ENCODE results near the gene PSG4. TPM values are rescaled to one million over a fixed set of nuclear protein-coding genes. Genes with fewer than 3 reads are reported as not detected.
"Not testable (repeated sequence)": the region's sequence is repeated elsewhere in the genome, so short reads cannot be mapped to it uniquely, and the experiment has no call there.

PSG4 gene
- total and polyA plus RNA-seq, 3 experiments from 2014 or later: not detected

GRCh38 chr19:43192381-43193155 lies 12.9 kb downstream of the PSG4 start:
- H3K4me1 ChIP-seq (ENCODE audit: insufficient read depth, low read length); H3K36me3 ChIP-seq (ENCODE audit: insufficient read depth, low read length); H3K4me1 Mint-ChIP-seq; H3K4me3 ChIP-seq (ENCODE audit: low read length); H3K9me3 Mint-ChIP-seq; POLR2A ChIA-PET; H3K4me3 Mint-ChIP-seq; H3K27me3 ChIP-seq (ENCODE audit: insufficient read depth, low read length, poor library complexity, severe bottlenecking); H3K36me3 Mint-ChIP-seq; CTCF ChIA-PET; H3K9me3 ChIP-seq (ENCODE audit: low read length); H3K27ac Mint-ChIP-seq; H3K27ac ChIP-seq (ENCODE audit: low read depth, low read length); DNase-seq: not testable (repeated sequence)
- peaks cover 12 to 40% of the 10 kb centered on the region in 2 donors for H3K27me3 Mint-ChIP-seq

- DNase-seq; H3K9me3 Mint-ChIP-seq; H3K4me3 ChIP-seq (ENCODE audit: low read length); H3K36me3 Mint-ChIP-seq; H3K27ac ChIP-seq (ENCODE audit: low read depth, low read length); H3K27me3 ChIP-seq (ENCODE audit: insufficient read depth, low read length, poor library complexity, severe bottlenecking); H3K4me1 ChIP-seq (ENCODE audit: insufficient read depth, low read length); H3K27ac Mint-ChIP-seq; H3K4me1 Mint-ChIP-seq; H3K4me3 Mint-ChIP-seq; H3K9me3 ChIP-seq (ENCODE audit: low read length); H3K36me3 ChIP-seq (ENCODE audit: insufficient read depth, low read length); POLR2A ChIA-PET; CTCF ChIA-PET: not testable (repeated sequence)
- peaks cover 8 to 25% of the 10 kb centered on the region in 2 donors for H3K27me3 Mint-ChIP-seq
These were observed 17.3 kb downstream of the PSG4 start for GRCh38 chr19:43188092-43188491.

- H3K36me3 ChIP-seq (ENCODE audit: insufficient read depth, low read length); H3K4me1 Mint-ChIP-seq; H3K9me3 Mint-ChIP-seq; H3K4me3 Mint-ChIP-seq; CTCF ChIA-PET; H3K36me3 Mint-ChIP-seq; H3K4me1 ChIP-seq (ENCODE audit: insufficient read depth, low read length); H3K27ac ChIP-seq (ENCODE audit: low read depth, low read length); H3K9me3 ChIP-seq (ENCODE audit: low read length); H3K4me3 ChIP-seq (ENCODE audit: low read length); DNase-seq; H3K27me3 ChIP-seq (ENCODE audit: insufficient read depth, low read length, poor library complexity, severe bottlenecking); POLR2A ChIA-PET: not testable (repeated sequence)
- Mint-ChIP-seq H3K27ac (peak within 1 kb of the TSS in 1 of 8 donors; percentile 20), H3K27me3 (peaks cover 8 to 20% of the 10 kb centered on the region in 2 donors)
These were observed 19.0 kb downstream of the PSG4 start, which contains the start of gene PSG5 for GRCh38 chr19:43186311-43186935. Gene PSG5 (minus strand): TSS chr19:43186536. CDS start chr19:43186405, 131 bp downstream.

- POLR2A ChIA-PET; H3K4me1 ChIP-seq (ENCODE audit: insufficient read depth, low read length); H3K4me3 Mint-ChIP-seq; H3K9me3 ChIP-seq (ENCODE audit: low read length); H3K9me3 Mint-ChIP-seq; H3K27me3 Mint-ChIP-seq; H3K36me3 ChIP-seq (ENCODE audit: insufficient read depth, low read length); DNase-seq; CTCF ChIA-PET; H3K27me3 ChIP-seq (ENCODE audit: insufficient read depth, low read length, poor library complexity, severe bottlenecking); H3K36me3 Mint-ChIP-seq; H3K4me1 Mint-ChIP-seq; H3K27ac ChIP-seq (ENCODE audit: low read depth, low read length); H3K4me3 ChIP-seq (ENCODE audit: low read length): not testable (repeated sequence)
- peak overlapping the region in 1 of 8 donors; percentile 54 for H3K27ac Mint-ChIP-seq
These were observed 23.3 kb downstream of the PSG4 start for GRCh38 chr19:43181869-43182771.

- H3K9me3 Mint-ChIP-seq; DNase-seq; H3K9me3 ChIP-seq (ENCODE audit: low read length); H3K4me3 Mint-ChIP-seq; POLR2A ChIA-PET; H3K27me3 Mint-ChIP-seq; H3K4me3 ChIP-seq (ENCODE audit: low read length); H3K36me3 ChIP-seq (ENCODE audit: insufficient read depth, low read length); H3K36me3 Mint-ChIP-seq; H3K27ac Mint-ChIP-seq; H3K27me3 ChIP-seq (ENCODE audit: insufficient read depth, low read length, poor library complexity, severe bottlenecking); H3K27ac ChIP-seq (ENCODE audit: low read depth, low read length); H3K4me1 ChIP-seq (ENCODE audit: insufficient read depth, low read length); H3K4me1 Mint-ChIP-seq; CTCF ChIA-PET: not testable (repeated sequence)
These were observed 25.8 kb downstream of the PSG4 start for GRCh38 chr19:43179569-43180147.

GRCh38 chr19:43178577-43178976 lies 26.9 kb downstream of the PSG4 start:
- POLR2A ChIA-PET; CTCF ChIA-PET; H3K27ac Mint-ChIP-seq; H3K9me3 Mint-ChIP-seq; H3K4me3 Mint-ChIP-seq; H3K4me1 Mint-ChIP-seq; DNase-seq; H3K27me3 Mint-ChIP-seq; H3K36me3 ChIP-seq (ENCODE audit: insufficient read depth, low read length); H3K27me3 ChIP-seq (ENCODE audit: insufficient read depth, low read length, poor library complexity, severe bottlenecking); H3K36me3 Mint-ChIP-seq; H3K4me1 ChIP-seq (ENCODE audit: insufficient read depth, low read length); H3K9me3 ChIP-seq (ENCODE audit: low read length); H3K4me3 ChIP-seq (ENCODE audit: low read length); H3K27ac ChIP-seq (ENCODE audit: low read depth, low read length): not testable (repeated sequence)

GRCh38 chr19:43165906-43166305 lies 39.5 kb downstream of the PSG4 start:
- H3K4me1 ChIP-seq (ENCODE audit: insufficient read depth, low read length); DNase-seq; H3K4me3 Mint-ChIP-seq; H3K27me3 ChIP-seq (ENCODE audit: insufficient read depth, low read length, poor library complexity, severe bottlenecking); CTCF ChIA-PET; H3K9me3 Mint-ChIP-seq; H3K9me3 ChIP-seq (ENCODE audit: low read length); H3K27ac Mint-ChIP-seq; H3K36me3 ChIP-seq (ENCODE audit: insufficient read depth, low read length); H3K36me3 Mint-ChIP-seq; H3K4me1 Mint-ChIP-seq; H3K4me3 ChIP-seq (ENCODE audit: low read length); POLR2A ChIA-PET; H3K27ac ChIP-seq (ENCODE audit: low read depth, low read length): not testable (repeated sequence)
- peaks cover 13 to 24% of the 10 kb centered on the region in 2 donors for H3K27me3 Mint-ChIP-seq

- H3K9me3 Mint-ChIP-seq; H3K9me3 ChIP-seq (ENCODE audit: low read length); H3K4me1 Mint-ChIP-seq; H3K27me3 Mint-ChIP-seq; POLR2A ChIA-PET; H3K4me1 ChIP-seq (ENCODE audit: insufficient read depth, low read length); H3K27ac ChIP-seq (ENCODE audit: low read depth, low read length); H3K27me3 ChIP-seq (ENCODE audit: insufficient read depth, low read length, poor library complexity, severe bottlenecking); CTCF ChIA-PET; DNase-seq; H3K36me3 ChIP-seq (ENCODE audit: insufficient read depth, low read length); H3K36me3 Mint-ChIP-seq; H3K4me3 Mint-ChIP-seq; H3K4me3 ChIP-seq (ENCODE audit: low read length): not testable (repeated sequence)
- peak overlapping the region in 1 of 8 donors; percentile 11 for H3K27ac Mint-ChIP-seq
These were observed 42.3 kb downstream of the PSG4 start for GRCh38 chr19:43163135-43163534.

All from CD8-positive, alpha-beta memory T cell (primary cell).